ENCODE data around the gene PTPN23.
A peak's percentile ranks its signal among the peaks of the same experiment; 100 is the strongest.

Gene PTPN23

GRCh38 chr3:47374587-47374986, 6.2 kb upstream of the PTPN23 start:
- DNase-seq (ENCODE audit: low spot score): no peak

- DNase-seq (ENCODE audit: low spot score): no peak
Measured at GRCh38 chr3:47376393-47376792, 4.4 kb upstream of the PTPN23 start.

DNA sequence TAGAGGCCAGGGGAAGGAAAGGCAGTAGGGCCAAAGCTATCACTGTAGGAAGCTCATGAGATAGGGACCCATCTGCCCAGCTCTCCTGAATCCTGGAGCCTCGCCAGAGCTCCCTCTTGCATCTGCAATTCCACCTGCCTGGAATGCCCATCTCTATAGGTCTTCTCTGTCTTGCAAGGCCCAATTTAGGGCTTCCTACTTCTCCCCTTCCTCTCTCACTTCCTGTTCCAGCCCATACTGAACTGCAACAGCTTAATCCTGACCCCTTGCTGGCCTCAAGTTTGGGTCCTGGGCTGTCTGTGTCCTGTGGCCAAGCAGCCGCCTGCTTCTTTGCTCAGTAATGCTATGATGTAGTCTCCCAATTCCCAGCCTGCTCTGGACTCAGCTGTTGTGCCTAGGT, 3.6 kb upstream of the PTPN23 start:
- DNase-seq (ENCODE audit: low spot score): no peak

- DNase-seq (ENCODE audit: low spot score): no peak
Measured at GRCh38 chr3:47378869-47379268, 2.0 kb upstream of the PTPN23 start.

GRCh38 chr3:47379411-47379899, 1.4 kb upstream of the PTPN23 start:
- no peak for DNase-seq (ENCODE audit: low spot score)

GRCh38 chr3:47380026-47380600, 708 bp upstream of the PTPN23 start:
- DNase-seq (ENCODE audit: low spot score): no peak

DNA sequence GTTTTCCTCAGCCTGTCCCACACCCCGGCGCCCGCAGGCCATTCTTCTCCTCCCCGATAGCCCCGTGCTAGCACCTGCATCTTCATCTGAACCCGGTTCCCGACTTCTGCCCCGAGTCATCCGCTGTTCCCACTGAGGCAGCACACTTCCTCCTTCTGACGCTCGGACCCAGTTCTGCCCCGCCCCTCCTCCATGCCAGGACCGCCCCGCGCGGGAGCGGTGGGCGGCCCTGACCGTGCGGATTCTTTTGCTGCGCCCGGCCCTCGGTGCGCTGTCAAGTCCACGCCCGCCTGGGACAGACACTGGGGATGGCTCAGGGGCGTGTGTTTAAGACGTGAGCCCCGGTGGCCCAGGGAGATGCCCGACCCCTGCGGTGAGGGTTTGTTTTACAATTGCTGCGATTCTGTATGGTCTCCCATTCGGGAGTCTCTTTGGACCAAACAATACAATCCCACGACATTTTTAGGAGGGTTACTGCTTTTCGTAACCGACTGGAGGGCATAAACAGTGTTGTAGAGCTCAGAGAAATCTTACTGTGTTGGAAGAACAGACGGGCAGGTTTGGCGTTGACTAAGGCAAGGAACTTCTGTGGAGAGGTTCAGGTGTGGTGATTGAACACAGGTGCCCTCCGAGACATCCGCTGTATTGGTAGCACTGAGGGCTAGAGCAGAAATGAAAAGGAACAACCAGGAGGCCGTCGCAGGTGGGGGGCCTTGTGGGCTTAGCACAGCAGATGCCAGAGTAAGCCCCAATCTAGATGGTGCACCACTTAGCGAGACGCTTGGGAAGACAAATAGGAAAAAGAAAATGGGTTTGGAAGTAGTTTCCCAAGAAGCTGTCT, 716 bp downstream of the PTPN23 start:
- peak; percentile 91 for DNase-seq (ENCODE audit: low spot score)

DNA sequence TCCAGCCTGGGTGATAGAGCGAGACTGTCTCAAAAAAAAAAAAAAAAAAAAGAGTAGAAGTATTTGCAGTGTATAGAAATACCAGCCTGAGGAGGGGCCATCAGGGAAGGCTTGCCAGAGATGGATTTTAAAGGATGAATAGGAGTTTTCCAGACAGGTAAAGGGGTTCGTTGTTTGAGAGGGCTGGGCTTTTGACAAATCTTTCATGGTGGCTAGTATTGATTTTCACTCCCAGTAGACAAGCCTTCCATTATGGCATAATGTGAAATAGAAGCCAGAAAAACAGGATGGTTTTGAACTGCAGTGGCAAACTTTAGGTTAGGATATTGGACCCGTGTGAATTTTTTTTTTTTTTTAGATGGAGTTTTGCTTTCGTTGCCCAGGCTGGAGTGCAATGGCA, 3.6 kb downstream of the PTPN23 start:
- DNase-seq (ENCODE audit: low spot score): no peak

DNA sequence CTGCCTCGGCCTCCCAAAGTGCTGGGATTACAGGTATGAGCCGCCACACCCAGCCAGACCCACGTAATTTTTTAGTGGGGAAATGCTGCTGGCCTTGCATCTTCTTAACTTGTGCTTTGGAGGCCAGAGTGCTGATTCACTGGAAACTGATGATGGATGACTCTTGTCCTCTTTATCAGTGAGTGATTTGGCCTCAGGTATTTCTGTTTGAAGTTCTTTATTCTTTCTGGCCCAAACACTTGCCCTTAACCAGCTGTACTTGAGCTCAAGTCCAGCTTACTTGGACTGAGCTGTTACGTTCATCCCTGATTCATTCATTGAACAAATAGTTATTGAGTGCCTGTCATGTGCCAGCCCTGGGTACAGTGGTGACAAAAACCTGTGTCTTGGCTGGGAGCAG, 4.2 kb downstream of the PTPN23 start:
- no peak for DNase-seq (ENCODE audit: low spot score)

DNA sequence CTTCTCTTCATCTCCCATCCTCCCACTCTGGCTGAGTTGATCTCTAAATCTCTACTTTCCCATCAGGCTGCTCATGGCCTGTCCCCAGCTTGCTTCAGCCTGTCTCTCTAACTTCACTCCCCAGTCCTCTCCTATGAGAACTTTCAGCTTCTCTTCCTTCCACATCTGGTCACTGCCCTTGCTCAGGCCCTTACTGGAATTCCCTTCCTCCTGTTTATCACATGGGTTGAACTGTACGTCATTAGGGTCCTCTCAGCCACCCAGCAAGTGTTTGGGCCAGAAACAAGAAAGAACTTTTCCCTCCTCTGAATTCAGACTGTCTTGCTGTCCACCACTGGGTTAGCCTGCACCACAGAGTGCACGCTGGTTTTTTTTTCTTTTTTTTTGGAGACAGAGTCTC, 5.0 kb downstream of the PTPN23 start:
- no peak for DNase-seq (ENCODE audit: low spot score)

DNA sequence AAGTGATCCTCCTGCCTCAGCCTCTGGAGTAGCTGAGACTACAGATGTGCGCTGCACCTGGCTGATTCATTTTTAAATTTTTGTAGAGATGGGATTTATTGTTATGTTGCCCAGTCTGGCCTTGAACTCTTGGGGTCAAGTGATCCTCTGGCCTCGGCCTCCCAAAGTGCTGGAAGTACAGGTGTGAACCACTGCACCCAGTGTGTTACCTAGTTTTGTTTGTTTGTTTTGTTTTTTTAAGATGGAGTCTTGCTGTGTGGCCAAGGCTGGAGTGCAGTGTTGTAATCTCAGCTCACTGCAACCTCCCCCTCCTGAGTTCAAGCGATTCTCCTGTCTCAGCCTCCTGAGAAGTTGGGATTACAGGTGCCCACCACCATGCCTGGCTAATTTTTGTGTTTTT, 12.1 kb downstream of the PTPN23 start:
- DNase-seq (ENCODE audit: low spot score): no peak

GRCh38 chr3:47394140-47394870, 13.5 kb downstream of the PTPN23 start:
- peak; percentile 58 for DNase-seq (ENCODE audit: low spot score)

GRCh38 chr3:47394881-47395280, 14.1 kb downstream of the PTPN23 start:
- DNase-seq (ENCODE audit: low spot score): peak; percentile 52

DNA sequence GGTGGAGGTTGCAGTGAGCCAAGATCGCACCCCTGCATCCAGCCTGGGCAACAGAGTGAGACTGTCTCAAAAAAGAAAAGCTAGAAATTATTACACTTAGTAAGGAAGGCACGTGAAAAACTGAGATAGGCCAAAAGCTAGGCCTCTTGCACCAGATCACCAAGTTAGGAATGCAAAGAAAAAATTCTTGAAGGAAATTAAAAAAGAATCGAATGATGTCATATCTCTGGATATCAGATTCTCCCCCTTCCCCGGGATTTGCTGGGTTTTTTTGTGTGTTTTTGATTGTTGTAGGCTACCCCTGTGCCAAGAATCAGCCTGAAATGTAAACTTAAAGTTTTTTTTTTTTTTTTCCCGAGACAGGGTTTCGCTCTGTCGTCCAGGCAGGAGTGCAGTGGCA, 17.4 kb downstream of the PTPN23 start:
- DNase-seq (ENCODE audit: low spot score): peak; percentile 25

- DNase-seq (ENCODE audit: low spot score): no peak
Measured at GRCh38 chr3:47399016-47399415, 18.2 kb downstream of the PTPN23 start.

DNA sequence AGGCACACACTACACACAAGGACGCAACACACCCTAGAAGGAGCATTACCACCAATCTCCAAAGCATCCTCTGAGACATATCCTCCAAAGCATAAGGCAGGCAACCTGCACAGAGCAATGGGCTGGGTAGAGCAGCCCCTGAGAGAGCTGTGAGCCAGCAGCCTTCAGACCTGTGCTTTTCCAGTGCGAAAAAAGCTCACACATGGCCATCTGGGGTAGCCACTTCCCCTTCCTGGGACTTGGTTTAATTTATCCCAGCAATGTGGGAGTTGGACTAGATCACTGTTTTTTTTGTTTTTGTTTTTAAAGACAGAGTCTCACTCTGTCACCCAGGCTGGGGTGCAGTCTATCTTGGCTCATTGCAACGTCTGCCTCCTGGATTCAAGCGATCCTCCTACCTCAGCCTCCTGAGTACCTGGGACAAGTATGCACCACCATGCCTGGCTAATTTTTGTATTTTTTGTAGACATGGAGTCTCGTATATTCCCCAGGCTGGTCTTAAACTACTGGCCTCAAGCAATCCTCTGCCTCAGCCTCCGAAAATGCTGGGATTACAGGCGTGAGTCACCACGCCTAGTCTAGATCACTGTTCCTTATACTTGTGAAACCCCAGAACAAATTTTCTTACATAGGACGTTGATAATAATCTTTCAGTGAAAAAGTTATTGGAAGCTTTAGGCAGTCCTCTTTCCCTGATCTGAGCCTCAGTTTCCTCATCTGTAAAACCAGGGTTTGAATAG, 18.9 kb downstream of the PTPN23 start:
- DNase-seq (ENCODE audit: low spot score): no peak

DNA sequence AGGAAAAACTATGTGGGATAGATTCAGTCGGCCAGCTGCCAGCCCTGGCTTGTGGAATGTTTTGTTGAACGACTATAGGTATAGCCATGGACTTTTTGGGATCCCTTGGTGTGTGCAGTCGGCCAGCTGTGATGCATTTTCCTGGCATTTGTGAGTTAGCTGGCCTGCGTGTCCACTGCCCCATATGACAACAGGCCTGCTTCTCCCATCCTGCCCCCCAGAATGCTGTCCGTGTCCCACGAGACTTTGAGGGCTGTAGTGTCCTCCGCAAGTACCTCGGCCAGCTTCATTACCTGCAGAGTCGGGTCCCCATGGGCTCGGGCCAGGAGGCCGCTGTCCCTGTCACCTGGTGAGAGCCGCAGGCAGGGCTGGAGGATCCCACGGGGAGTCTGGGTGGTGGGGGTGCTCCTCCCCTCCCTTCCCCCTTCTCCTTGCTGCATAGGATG, 23.6 kb downstream of the PTPN23 start:
- no peak for DNase-seq (ENCODE audit: low spot score)

GRCh38 chr3:47404955-47405790, 24.4 kb downstream of the PTPN23 start:
- peak; percentile 47 for DNase-seq (ENCODE audit: low spot score)

GRCh38 chr3:47405820-47406761, 25.3 kb downstream of the PTPN23 start:
- no peak for DNase-seq (ENCODE audit: low spot score)

DNA sequence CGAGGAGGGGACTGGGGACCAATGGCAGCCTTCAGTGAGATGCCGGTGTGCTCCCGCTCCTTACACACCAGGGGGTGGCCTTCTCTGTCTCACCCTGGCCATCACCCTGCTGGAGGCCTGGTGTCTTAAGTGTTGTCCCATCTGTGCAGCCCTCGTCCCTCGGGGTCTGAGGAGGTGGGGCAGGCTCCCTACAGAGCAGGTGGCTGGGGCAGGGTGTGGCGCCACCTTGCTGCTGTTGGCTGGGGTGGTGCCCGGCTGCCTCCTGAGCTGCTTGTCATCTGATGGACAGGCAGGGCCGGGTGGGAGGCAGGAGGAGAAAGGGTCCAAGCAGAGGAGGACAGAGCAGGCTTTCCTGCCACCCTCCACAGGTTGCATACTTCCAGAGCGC, 25.9 kb downstream of the PTPN23 start:
- DNase-seq (ENCODE audit: low spot score): no peak

Measured in hepatic stellate cell (primary cell).